ENCODE data around the gene DENND6A. TPM values are rescaled to one million over a fixed set of nuclear protein-coding genes. Genes with fewer than 3 reads are reported as not detected.
"Not testable (repeated sequence)": the region's sequence is repeated elsewhere in the genome, so short reads cannot be mapped to it uniquely, and the experiment has no call there.

Gene DENND6A
- total RNA-seq = 10 to 100 TPM in 1 of 2 experiments, 1 to 10 TPM in 1; 9.1 to 16.5 TPM

- ChIA-PET POLR2A (interaction anchor here (0.5 to 2.7 kb wide), 5 partner anchors 64 to 1014 kb away, joined by 4 to 9 read pairs (median 7); partner anchors contain the start of genes ARF4, PDE12 and SLMAP), CTCF (interaction anchor here (1.2 to 1.4 kb wide), 2 partner anchors 9 to 64 kb away, joined by 3 to 5 read pairs; partner anchors contain the start of gene SLMAP)
Observed at GRCh38 chr3:57692396-57693147, at the start of gene DENND6A. TSS of gene DENND6A (minus strand) at chr3:57693077. CDS start at chr3:57693018, 59 bp downstream.

DNA sequence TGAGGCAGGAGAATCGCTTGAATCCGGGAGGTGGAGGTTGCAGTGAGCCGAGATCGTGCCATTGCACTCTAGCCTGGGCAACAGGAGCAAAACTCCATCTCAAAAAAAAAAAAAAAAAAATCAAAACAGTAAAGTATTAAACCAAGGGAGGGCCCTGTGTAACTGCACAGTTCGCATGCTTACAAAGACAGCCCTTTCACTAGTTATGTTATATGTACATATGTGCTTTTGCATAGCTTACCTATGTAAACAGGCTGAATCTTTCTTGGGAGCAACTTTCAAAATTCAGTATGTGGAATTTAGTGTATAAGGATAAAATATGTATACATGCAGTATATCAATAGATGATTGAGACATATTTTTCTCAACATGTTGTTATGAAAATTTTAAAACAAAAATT lies 47.1 kb upstream of the DENND6A start:
- POLR2A ChIA-PET = no interaction called here

DNA sequence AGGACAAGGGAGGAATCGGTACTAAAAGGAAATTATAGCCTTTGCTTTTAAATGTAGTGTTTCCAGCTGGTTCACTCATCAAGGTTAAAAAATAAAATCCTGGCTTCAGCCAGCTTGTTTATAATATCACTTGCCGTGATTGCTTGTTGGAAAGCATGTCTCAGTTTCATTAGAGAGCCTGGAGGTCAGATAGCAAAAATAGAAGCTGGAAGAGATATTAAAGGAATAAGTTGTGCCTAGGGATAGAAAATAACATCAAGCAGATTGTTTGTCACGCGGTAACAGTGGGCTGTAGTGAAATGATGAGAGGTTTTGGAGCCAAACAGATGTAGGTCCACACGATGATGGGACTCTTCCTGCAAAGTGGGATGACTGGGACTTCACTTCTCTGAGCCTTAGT lies 45.5 kb upstream of the DENND6A start:
- CTCF ChIA-PET = no interaction called here
- POLR2A ChIA-PET = no interaction called here

More for the DNA sequence above, 47.1 kb upstream of the DENND6A start:
- CTCF ChIA-PET = no interaction called here

DNA sequence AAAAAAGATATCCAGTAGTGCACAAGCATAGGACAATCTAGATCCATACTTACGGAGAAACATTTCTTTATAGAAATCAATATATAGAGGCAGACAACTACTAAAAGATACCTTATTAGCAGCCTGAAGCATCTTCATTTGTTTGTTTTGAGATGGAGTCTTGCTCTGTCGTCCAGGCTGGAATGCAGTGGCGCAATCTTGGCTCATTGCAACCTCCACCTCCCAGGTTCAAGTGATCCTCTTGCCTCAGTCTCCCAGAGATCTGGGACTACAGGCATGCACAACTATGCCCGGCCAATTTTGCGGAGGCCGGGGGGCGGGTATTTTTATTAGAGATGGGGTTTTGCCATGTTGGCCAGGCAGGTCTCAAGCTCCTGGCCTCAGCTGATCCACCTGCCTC lies 45.0 kb upstream of the DENND6A start:
- ChIA-PET CTCF (no interaction called here), POLR2A (no interaction called here)

GRCh38 chr3:57735405-57735804 lies 42.5 kb upstream of the DENND6A start:
- POLR2A ChIA-PET = no interaction called here
- CTCF ChIA-PET = no interaction called here

DNA sequence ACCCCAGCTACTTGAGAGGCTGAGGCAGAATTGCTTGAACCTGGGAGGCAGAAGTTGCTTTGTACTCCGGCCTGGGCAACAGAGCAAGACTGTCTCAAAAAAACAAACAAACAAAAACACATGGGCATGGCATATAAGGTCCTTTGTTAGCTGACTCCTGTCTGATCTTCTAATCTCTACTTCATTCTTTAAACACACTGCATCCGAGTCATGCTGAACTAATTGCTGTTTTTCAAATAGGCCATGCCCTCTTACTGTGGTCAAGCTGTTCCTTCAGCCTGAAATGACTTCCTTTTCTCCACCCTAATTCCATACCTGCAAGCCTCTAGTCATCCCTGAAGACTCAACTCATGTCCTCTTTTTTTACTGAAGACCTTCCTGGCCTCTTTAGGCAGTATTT lies 40.9 kb upstream of the DENND6A start:
- CTCF ChIA-PET = no interaction called here

GRCh38 chr3:57731311-57731710 lies 38.4 kb upstream of the DENND6A start:
- POLR2A ChIA-PET = no interaction called here
- CTCF ChIA-PET = no interaction called here

More for the DNA sequence above, 40.9 kb upstream of the DENND6A start:
- POLR2A ChIA-PET = no interaction called here

GRCh38 chr3:57730682-57731081 lies 37.8 kb upstream of the DENND6A start:
- ChIA-PET CTCF (no interaction called here), POLR2A (no interaction called here)

DNA sequence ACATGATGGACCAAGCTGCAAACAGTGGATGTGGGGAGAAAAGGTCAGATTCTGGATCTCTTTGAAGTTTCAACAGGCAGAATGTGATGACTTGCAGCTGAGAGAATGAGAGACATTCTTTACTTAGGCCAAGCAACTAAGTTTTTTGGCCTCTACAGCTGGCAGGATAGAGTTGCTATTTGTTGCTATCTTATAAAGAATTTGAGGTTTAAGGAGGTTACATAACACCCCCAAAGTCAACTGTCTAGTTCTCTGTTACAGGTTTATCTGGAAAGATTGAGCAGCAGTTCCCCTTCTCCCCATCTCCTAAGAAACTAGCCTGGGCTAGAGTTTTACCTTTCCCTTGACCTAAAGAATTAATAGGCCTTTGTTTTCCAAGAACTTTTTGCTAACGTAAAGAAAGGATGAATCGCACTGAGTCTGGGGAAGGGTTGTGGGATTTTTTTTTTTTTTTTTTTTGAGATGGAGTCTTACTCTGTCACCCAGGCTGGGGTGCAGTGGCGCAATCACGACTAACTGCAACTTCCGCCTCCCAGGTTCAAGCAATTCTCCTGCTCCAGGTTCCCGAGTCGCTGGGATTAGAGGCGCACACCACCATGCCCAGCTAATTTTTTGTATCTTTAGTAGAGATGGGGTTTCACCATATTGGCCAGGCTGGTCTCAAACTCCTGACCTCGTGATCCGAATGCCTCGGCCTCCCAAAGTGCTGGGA lies 36.6 kb upstream of the DENND6A start:
- POLR2A ChIA-PET = no interaction called here

GRCh38 chr3:57727106-57727505 lies 34.2 kb upstream of the DENND6A start:
- CTCF ChIA-PET = no interaction called here
- POLR2A ChIA-PET = no interaction called here

More for the DNA sequence above, 36.6 kb upstream of the DENND6A start:
- CTCF ChIA-PET = interaction anchor here (0.6 to 0.7 kb wide), 2 partner anchors 343 to 449 kb away, joined by 3 read pairs; no protein-coding TSS in a partner anchor

GRCh38 chr3:57726397-57726796 lies 33.5 kb upstream of the DENND6A start:
- ChIA-PET CTCF (no interaction called here), POLR2A (no interaction called here)

DNA sequence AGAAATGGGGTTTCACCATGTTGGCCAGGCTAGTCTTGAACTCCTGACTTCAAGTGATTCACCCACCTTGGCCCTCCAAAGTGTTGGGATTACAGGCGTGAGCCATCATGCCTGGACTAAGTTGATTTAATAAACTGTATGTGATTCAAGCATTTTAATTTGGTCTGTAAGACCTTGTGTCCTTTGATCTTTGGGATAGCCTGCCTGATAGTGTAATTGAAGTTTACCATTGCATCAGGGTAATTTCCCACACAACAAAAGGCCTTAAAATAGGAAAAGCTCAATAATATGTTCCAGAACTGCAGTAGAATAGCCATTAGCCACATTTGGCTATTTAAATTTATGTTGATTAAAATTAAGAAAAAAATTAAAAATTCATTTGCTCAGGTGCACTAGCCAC lies 25.2 kb upstream of the DENND6A start:
- CTCF ChIA-PET = no interaction called here
- POLR2A ChIA-PET = no interaction called here

- ChIA-PET CTCF (no interaction called here), POLR2A (no interaction called here)
Observed at GRCh38 chr3:57717205-57717868, 24.5 kb upstream of the DENND6A start.

DNA sequence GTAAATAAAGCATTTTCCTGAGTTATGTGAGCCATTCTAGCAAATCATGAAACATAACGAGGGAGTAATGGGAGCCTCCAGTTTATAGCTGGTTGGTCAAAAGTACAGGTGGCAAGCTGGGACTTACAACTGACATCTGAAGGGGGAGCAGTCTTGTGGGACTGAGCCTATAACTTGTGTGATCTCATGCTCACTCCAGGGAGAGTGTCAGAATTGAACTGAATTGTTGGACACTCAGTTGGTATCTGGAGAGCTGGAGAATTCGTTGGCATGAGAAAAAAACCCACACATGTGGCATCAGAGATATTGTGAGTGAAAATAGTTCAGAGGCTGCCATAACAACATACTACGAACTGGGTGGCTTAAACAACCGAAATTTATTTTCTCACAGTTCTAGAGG lies 22.8 kb upstream of the DENND6A start:
- POLR2A ChIA-PET = no interaction called here
- CTCF ChIA-PET = no interaction called here

DNA sequence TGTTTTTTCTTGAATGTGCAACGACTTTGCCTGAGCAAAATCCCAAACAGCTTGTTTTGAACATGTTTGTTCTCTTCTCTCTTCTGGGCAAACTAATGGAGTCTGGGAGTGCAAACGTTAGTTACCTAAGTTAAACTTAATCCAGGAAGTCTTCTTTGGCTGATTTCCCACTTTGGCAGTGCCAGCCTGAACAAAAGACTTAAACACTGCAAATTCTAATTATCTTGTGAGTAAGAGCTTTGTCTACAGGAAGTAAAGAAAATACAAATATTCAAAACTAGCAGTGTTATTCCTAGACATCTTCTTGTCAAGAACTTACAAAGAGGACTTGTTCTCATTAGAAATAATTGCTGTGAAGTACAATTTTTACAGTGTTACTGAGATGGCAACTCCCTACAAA lies 16.7 kb upstream of the DENND6A start:
- CTCF ChIA-PET = no interaction called here
- POLR2A ChIA-PET = no interaction called here

DNA sequence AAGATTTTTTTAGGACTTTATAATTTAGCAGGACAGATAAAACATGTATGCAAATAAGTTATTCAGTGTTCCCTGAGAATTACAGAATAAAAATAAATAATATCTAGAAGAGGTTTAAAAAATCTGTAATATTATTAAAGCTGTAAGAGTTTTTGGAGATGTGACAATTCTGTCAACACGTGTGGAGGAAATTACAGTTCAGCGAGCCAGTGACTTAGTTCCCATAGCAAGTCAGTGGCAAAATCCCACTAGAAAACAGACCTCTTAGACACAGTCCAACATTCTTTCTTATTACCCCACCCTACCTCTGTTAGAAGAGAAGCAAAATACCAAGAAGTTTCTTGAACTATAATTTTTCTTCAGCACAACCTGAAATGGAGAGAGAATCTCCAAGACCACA lies 16.2 kb upstream of the DENND6A start:
- ChIA-PET POLR2A (no interaction called here), CTCF (no interaction called here)

DNA sequence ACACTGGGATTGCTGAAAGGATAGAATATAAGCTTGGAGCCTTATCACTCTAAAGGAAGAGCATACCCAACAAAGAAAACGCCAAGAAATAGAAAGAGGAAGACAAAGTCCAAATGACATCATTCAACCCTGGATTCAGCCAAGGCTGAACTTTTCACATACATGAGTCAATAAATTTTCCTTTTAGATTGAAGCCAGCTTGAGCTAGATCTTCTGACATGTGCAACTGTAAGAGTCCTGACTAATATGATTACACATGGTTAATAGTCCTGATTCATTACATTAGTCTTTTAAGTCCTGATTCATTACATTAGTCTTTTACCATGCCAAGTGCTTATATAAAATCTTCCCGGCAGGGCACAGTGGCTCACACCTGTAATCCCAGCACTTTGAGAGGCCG lies 13.6 kb upstream of the DENND6A start:
- POLR2A ChIA-PET = no interaction called here
- CTCF ChIA-PET = no interaction called here

GRCh38 chr3:57705351-57705750 lies 12.5 kb upstream of the DENND6A start:
- CTCF ChIA-PET, POLR2A ChIA-PET: not testable (repeated sequence)

- CTCF ChIA-PET = interaction anchor here (0.7 to 0.8 kb wide), 2 partner anchors 9 to 99 kb away, joined by 3 to 5 read pairs; partner anchors contain the start of gene DENND6A
- POLR2A ChIA-PET = no interaction called here
Observed at GRCh38 chr3:57701781-57702180, 8.9 kb upstream of the DENND6A start.

DNA sequence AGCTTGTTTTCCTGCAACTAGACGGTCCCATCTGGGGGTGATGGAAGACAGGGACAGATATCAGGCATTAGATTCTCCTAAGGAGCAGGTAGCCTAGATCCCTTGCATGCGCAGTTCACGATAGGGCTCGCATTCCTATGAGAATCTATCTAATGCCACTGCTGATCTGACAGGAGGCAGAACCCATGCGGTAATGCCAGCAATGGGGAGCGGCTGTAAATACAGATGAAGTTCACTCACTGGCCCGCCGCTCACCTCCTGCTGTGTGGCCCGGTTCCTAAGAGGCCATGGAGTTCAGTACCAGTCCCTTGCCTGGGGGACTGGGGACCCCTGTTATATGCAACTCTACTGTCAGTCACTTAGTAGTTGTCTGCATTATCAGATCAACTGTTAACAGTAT lies 7.9 kb upstream of the DENND6A start:
- POLR2A ChIA-PET = no interaction called here
- CTCF ChIA-PET = no interaction called here

DNA sequence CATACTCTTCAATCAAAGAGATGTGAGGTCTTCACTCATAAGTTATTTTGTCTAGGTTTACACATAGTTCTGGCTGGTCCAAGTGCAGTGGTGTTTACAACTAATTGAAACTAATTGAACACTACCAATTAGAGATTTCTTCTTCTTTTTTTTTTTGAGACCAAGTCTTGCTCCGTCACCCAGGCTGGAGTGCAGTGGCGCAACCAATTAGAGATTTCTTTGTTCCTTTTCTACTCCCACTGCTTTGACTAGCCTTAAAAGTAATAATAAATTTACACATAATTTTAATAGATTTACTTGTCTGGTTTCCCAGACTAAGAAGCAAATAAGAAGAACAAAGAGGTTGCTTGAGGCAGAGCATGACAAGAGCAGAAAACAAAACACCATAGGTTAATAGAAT lies 6.7 kb upstream of the DENND6A start:
- ChIA-PET CTCF (interaction anchor here (0.7 kb wide), 1 partner anchor 21 kb away, joined by 3 read pairs; no protein-coding TSS in a partner anchor), POLR2A (no interaction called here)

Measured in activated CD8-positive, alpha-beta memory T cell treated with anti-CD3 and anti-CD28 coated beads for 36 hours (primary cell).